ENCODE data around the gene KLHL20.
"Not testable (repeated sequence)": the region's sequence is repeated elsewhere in the genome, so short reads cannot be mapped to it uniquely, and the experiment has no call there.

KLHL20 gene

DNA sequence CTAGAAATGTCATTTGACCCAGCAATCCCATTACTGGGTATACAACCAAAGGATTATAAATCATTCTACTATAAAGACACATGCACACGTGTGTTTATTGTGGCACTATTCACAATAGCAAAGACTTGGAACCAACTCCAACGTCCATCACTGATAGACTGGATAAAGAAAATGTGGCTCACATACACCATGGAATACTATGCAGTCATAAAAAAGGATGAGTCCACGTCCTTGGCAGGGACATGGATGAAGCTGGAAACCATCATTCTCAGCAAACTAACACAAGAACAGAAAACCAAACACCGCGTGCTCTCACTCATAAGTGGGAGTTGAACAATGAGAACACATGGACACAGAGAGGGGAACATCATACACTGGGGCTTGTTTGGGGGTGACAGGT lies 34.6 kb upstream of the KLHL20 start:
- not testable (repeated sequence) for H3K4me3 ChIP-seq (ENCODE audit: low read depth, low read length); H2AFZ ChIP-seq (ENCODE audit: insufficient read depth, low read length, poor library complexity); H3K9me3 ChIP-seq (ENCODE audit: insufficient read depth, low read depth, low read length); H3K9ac ChIP-seq (ENCODE audit: low read length); H3K4ac ChIP-seq (ENCODE audit: low read depth, low read length); H2BK12ac ChIP-seq (ENCODE audit: low read length); H3K79me2 ChIP-seq (ENCODE audit: control insufficient read depth, insufficient read depth, low read length, poor library complexity); H3K27ac ChIP-seq (ENCODE audit: low read depth, low read length); H3K18ac ChIP-seq (ENCODE audit: low read length); H4K91ac ChIP-seq (ENCODE audit: low read depth, low read length); H3K36me3 ChIP-seq (ENCODE audit: control insufficient read depth in 1 of 2, insufficient read depth in 2 of 2, low read length in 2 of 2); H3K27me3 ChIP-seq (ENCODE audit: insufficient read depth, low read length); H2AK5ac ChIP-seq (ENCODE audit: low read length); DNase-seq; H4K8ac ChIP-seq (ENCODE audit: low read depth, low read length); H3K14ac ChIP-seq (ENCODE audit: low read length); H4K12ac ChIP-seq (ENCODE audit: low read depth, low read length); H3K79me1 ChIP-seq (ENCODE audit: low read length); H3K4me1 ChIP-seq (ENCODE audit: control insufficient read depth in 1 of 2, insufficient read depth in 2 of 2, low read length in 2 of 2); H3K23ac ChIP-seq (ENCODE audit: low read length); H3K4me2 ChIP-seq (ENCODE audit: low read length); H2BK5ac ChIP-seq (ENCODE audit: low read depth, low read length, poor library complexity); H2BK120ac ChIP-seq (ENCODE audit: insufficient read depth, low read length, poor library complexity)
- WGBS (ENCODE audit: extremely low coverage, insufficient coverage, insufficient read length), result no CpG with 5 or more reads among the region's 5 CpGs

DNA sequence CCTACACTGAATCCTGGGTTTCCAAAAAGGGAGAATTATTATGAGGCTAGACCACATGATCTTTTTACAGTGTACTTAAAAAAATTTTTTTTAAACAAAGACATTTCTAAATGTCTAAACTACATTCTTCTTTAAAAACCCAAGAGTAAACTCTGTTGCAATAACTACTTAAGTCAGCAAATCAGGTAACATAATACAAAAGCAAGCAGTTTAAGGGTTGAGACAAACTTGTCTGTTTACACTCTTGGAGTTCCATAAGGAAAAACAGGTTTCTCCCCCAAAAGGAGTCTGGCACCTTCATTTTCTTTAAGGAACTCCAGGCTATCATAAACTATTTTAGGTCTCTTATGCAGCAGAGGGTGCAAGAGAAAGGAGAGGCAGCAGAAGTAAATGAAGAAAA lies 32.6 kb upstream of the KLHL20 start:
- H3K36me3 ChIP-seq (ENCODE audit: control insufficient read depth in 1 of 2, insufficient read depth in 2 of 2, low read length in 2 of 2), result no peaks in the 10 kb centered on the region
- no peak overlapping the region for H4K91ac ChIP-seq (ENCODE audit: low read depth, low read length)
- DNase-seq, result no peak
- H4K12ac ChIP-seq (ENCODE audit: low read depth, low read length), result no peak overlapping the region
- H3K4me2 ChIP-seq (ENCODE audit: low read length), result no peak overlapping the region
- H3K9me3 ChIP-seq (ENCODE audit: insufficient read depth, low read depth, low read length), result no peaks in the 10 kb centered on the region
- H3K79me1 ChIP-seq (ENCODE audit: low read length), result no peaks in the 10 kb centered on the region
- no peak overlapping the region for H3K23ac ChIP-seq (ENCODE audit: low read length)
- H2BK120ac ChIP-seq (ENCODE audit: insufficient read depth, low read length, poor library complexity), result no peak overlapping the region
- H3K79me2 ChIP-seq (ENCODE audit: control insufficient read depth, insufficient read depth, low read length, poor library complexity), result no peaks in the 10 kb centered on the region
- H3K18ac ChIP-seq (ENCODE audit: low read length), result no peak overlapping the region
- no peaks in the 10 kb centered on the region for H3K27me3 ChIP-seq (ENCODE audit: insufficient read depth, low read length)
- no peaks in the 10 kb centered on the region for H3K4me1 ChIP-seq (ENCODE audit: control insufficient read depth in 1 of 2, insufficient read depth in 2 of 2, low read length in 2 of 2)
- H3K27ac ChIP-seq (ENCODE audit: low read depth, low read length), result no peak overlapping the region
- H3K9ac ChIP-seq (ENCODE audit: low read length), result no peak overlapping the region
- no peak overlapping the region for H3K14ac ChIP-seq (ENCODE audit: low read length)
- no peak overlapping the region for H2BK12ac ChIP-seq (ENCODE audit: low read length)
- H2BK5ac ChIP-seq (ENCODE audit: low read depth, low read length, poor library complexity), result no peak overlapping the region
- no peak overlapping the region for H4K8ac ChIP-seq (ENCODE audit: low read depth, low read length)
- H3K4ac ChIP-seq (ENCODE audit: low read depth, low read length), result no peak overlapping the region
- H3K4me3 ChIP-seq (ENCODE audit: low read depth, low read length), result no peak overlapping the region
- no peak overlapping the region for H2AFZ ChIP-seq (ENCODE audit: insufficient read depth, low read length, poor library complexity)
- no peak overlapping the region for H2AK5ac ChIP-seq (ENCODE audit: low read length)

DNA sequence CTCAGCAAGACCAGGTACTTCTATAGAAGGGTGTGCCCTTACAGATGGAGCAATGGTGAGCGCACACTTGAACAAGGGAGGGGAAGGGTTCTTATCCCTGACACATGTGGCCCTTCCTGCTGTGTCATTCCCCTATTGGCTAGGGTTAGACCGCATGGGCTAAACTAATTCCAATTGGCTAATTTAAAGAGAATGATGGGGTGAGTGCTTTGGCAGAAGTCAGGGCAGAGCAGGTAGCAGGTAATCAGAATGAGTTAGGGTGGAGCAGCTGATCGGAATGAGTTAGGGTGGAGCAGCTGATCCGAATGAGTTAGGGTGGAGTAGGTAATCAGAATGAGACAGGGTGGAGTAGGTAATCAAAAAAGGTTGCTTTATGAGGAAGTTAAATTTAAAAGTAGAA lies 30.9 kb upstream of the KLHL20 start:
- not testable (repeated sequence) for H3K79me2 ChIP-seq (ENCODE audit: control insufficient read depth, insufficient read depth, low read length, poor library complexity); H3K4ac ChIP-seq (ENCODE audit: low read depth, low read length); H3K23ac ChIP-seq (ENCODE audit: low read length); H2AFZ ChIP-seq (ENCODE audit: insufficient read depth, low read length, poor library complexity); H3K18ac ChIP-seq (ENCODE audit: low read length); H3K9me3 ChIP-seq (ENCODE audit: insufficient read depth, low read depth, low read length); H2AK5ac ChIP-seq (ENCODE audit: low read length); H3K9ac ChIP-seq (ENCODE audit: low read length); H4K8ac ChIP-seq (ENCODE audit: low read depth, low read length); H3K4me2 ChIP-seq (ENCODE audit: low read length); H2BK12ac ChIP-seq (ENCODE audit: low read length); H2BK5ac ChIP-seq (ENCODE audit: low read depth, low read length, poor library complexity); H3K27ac ChIP-seq (ENCODE audit: low read depth, low read length); H3K4me3 ChIP-seq (ENCODE audit: low read depth, low read length); H3K4me1 ChIP-seq (ENCODE audit: control insufficient read depth in 1 of 2, insufficient read depth in 2 of 2, low read length in 2 of 2); H3K14ac ChIP-seq (ENCODE audit: low read length); H3K27me3 ChIP-seq (ENCODE audit: insufficient read depth, low read length); H4K91ac ChIP-seq (ENCODE audit: low read depth, low read length); H4K12ac ChIP-seq (ENCODE audit: low read depth, low read length); H3K36me3 ChIP-seq (ENCODE audit: control insufficient read depth in 1 of 2, insufficient read depth in 2 of 2, low read length in 2 of 2); H3K79me1 ChIP-seq (ENCODE audit: low read length); H2BK120ac ChIP-seq (ENCODE audit: insufficient read depth, low read length, poor library complexity); DNase-seq
- no CpG with 5 or more reads among the region's 4 CpGs for WGBS (ENCODE audit: extremely low coverage, insufficient coverage, insufficient read length)

DNA sequence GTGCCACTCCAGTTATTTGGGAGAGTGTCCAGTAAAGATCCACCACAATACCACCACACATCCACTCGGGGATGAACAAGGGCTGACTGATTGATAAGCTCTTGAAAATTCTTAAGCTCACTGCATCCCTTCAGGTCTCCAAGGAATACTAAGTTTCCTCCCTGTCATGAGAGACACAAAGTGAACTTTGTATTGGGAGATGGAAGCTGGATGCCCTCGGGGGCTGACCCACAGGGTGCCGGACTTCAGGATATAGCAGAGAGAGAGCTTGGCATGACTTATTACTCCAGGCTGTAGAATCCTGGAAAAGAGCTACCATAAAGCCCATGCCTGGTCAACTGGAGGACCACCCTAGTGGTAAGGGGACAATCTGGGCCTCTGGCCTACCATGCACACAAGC lies 29.7 kb upstream of the KLHL20 start:
- not testable (repeated sequence) for H3K36me3 ChIP-seq (ENCODE audit: control insufficient read depth in 1 of 2, insufficient read depth in 2 of 2, low read length in 2 of 2); H3K79me2 ChIP-seq (ENCODE audit: control insufficient read depth, insufficient read depth, low read length, poor library complexity); H4K91ac ChIP-seq (ENCODE audit: low read depth, low read length); H2AK5ac ChIP-seq (ENCODE audit: low read length); H3K9me3 ChIP-seq (ENCODE audit: insufficient read depth, low read depth, low read length); H3K79me1 ChIP-seq (ENCODE audit: low read length); DNase-seq; H3K27ac ChIP-seq (ENCODE audit: low read depth, low read length); H3K4me1 ChIP-seq (ENCODE audit: control insufficient read depth in 1 of 2, insufficient read depth in 2 of 2, low read length in 2 of 2); H3K27me3 ChIP-seq (ENCODE audit: insufficient read depth, low read length); H2BK120ac ChIP-seq (ENCODE audit: insufficient read depth, low read length, poor library complexity); H4K8ac ChIP-seq (ENCODE audit: low read depth, low read length); H4K12ac ChIP-seq (ENCODE audit: low read depth, low read length); H3K4me3 ChIP-seq (ENCODE audit: low read depth, low read length); H3K18ac ChIP-seq (ENCODE audit: low read length); H3K14ac ChIP-seq (ENCODE audit: low read length); H3K23ac ChIP-seq (ENCODE audit: low read length); H2BK12ac ChIP-seq (ENCODE audit: low read length); H3K4ac ChIP-seq (ENCODE audit: low read depth, low read length); H3K4me2 ChIP-seq (ENCODE audit: low read length); H2AFZ ChIP-seq (ENCODE audit: insufficient read depth, low read length, poor library complexity); H3K9ac ChIP-seq (ENCODE audit: low read length); H2BK5ac ChIP-seq (ENCODE audit: low read depth, low read length, poor library complexity)
- no CpG with 5 or more reads among the region's 3 CpGs for WGBS (ENCODE audit: extremely low coverage, insufficient coverage, insufficient read length)

DNA sequence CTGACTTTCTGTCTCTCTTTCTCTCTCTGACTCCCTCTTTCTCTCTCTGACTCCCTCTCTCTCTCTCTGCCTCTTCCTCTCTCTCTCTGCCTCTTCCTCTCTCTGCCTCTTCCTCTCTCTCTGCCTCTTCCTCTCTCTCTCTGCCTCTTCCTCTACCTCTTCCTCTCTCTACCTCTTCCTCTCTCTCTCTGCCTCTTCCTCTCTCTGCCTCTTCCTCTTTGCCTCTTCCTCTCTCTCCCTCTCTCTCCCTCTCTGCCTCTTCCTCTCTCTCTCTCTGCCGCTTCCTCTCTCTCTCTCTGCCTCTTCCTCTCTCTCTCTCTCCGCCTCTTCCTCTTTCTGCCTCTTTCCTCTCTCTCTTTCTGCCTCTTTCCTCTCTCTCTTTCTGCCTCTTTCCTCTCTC lies 26.5 kb upstream of the KLHL20 start:
- H2AFZ ChIP-seq (ENCODE audit: insufficient read depth, low read length, poor library complexity), result no peak overlapping the region
- H2BK5ac ChIP-seq (ENCODE audit: low read depth, low read length, poor library complexity), result no peak overlapping the region
- H3K18ac ChIP-seq (ENCODE audit: low read length), result no peak overlapping the region
- H2BK120ac ChIP-seq (ENCODE audit: insufficient read depth, low read length, poor library complexity), result no peak overlapping the region
- no peaks in the 10 kb centered on the region for H3K79me2 ChIP-seq (ENCODE audit: control insufficient read depth, insufficient read depth, low read length, poor library complexity)
- H3K9ac ChIP-seq (ENCODE audit: low read length), result no peak overlapping the region
- no peak overlapping the region for H2BK12ac ChIP-seq (ENCODE audit: low read length)
- H4K12ac ChIP-seq (ENCODE audit: low read depth, low read length), result no peak overlapping the region
- no peaks in the 10 kb centered on the region for H3K4me1 ChIP-seq (ENCODE audit: control insufficient read depth in 1 of 2, insufficient read depth in 2 of 2, low read length in 2 of 2)
- WGBS (ENCODE audit: extremely low coverage, insufficient coverage, insufficient read length), result no CpG with 5 or more reads among the region's 2 CpGs
- no peak overlapping the region for H3K4me2 ChIP-seq (ENCODE audit: low read length)
- no peak overlapping the region for H4K91ac ChIP-seq (ENCODE audit: low read depth, low read length)
- H4K8ac ChIP-seq (ENCODE audit: low read depth, low read length), result no peak overlapping the region
- no peaks in the 10 kb centered on the region for H3K79me1 ChIP-seq (ENCODE audit: low read length)
- no peaks in the 10 kb centered on the region for H3K27me3 ChIP-seq (ENCODE audit: insufficient read depth, low read length)
- H2AK5ac ChIP-seq (ENCODE audit: low read length), result no peak overlapping the region
- no peak overlapping the region for H3K4ac ChIP-seq (ENCODE audit: low read depth, low read length)
- H3K4me3 ChIP-seq (ENCODE audit: low read depth, low read length), result no peak overlapping the region
- H3K23ac ChIP-seq (ENCODE audit: low read length), result no peak overlapping the region
- no peak for DNase-seq
- no peaks in the 10 kb centered on the region for H3K36me3 ChIP-seq (ENCODE audit: control insufficient read depth in 1 of 2, insufficient read depth in 2 of 2, low read length in 2 of 2)
- H3K9me3 ChIP-seq (ENCODE audit: insufficient read depth, low read depth, low read length), result no peaks in the 10 kb centered on the region
- no peak overlapping the region for H3K14ac ChIP-seq (ENCODE audit: low read length)
- H3K27ac ChIP-seq (ENCODE audit: low read depth, low read length), result no peak overlapping the region
